Femur (tissue), 1 donor: Measurements from ENCODE around the gene NRDC.

Experiments
- DNase-seq: peaks from one replicate; pipeline ENCODE4 v3.0.0-alpha.2; 2017

Gene NRDC, protein sequence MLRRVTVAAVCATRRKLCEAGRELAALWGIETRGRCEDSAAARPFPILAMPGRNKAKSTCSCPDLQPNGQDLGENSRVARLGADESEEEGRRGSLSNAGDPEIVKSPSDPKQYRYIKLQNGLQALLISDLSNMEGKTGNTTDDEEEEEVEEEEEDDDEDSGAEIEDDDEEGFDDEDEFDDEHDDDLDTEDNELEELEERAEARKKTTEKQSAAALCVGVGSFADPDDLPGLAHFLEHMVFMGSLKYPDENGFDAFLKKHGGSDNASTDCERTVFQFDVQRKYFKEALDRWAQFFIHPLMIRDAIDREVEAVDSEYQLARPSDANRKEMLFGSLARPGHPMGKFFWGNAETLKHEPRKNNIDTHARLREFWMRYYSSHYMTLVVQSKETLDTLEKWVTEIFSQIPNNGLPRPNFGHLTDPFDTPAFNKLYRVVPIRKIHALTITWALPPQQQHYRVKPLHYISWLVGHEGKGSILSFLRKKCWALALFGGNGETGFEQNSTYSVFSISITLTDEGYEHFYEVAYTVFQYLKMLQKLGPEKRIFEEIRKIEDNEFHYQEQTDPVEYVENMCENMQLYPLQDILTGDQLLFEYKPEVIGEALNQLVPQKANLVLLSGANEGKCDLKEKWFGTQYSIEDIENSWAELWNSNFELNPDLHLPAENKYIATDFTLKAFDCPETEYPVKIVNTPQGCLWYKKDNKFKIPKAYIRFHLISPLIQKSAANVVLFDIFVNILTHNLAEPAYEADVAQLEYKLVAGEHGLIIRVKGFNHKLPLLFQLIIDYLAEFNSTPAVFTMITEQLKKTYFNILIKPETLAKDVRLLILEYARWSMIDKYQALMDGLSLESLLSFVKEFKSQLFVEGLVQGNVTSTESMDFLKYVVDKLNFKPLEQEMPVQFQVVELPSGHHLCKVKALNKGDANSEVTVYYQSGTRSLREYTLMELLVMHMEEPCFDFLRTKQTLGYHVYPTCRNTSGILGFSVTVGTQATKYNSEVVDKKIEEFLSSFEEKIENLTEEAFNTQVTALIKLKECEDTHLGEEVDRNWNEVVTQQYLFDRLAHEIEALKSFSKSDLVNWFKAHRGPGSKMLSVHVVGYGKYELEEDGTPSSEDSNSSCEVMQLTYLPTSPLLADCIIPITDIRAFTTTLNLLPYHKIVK

DNA sequence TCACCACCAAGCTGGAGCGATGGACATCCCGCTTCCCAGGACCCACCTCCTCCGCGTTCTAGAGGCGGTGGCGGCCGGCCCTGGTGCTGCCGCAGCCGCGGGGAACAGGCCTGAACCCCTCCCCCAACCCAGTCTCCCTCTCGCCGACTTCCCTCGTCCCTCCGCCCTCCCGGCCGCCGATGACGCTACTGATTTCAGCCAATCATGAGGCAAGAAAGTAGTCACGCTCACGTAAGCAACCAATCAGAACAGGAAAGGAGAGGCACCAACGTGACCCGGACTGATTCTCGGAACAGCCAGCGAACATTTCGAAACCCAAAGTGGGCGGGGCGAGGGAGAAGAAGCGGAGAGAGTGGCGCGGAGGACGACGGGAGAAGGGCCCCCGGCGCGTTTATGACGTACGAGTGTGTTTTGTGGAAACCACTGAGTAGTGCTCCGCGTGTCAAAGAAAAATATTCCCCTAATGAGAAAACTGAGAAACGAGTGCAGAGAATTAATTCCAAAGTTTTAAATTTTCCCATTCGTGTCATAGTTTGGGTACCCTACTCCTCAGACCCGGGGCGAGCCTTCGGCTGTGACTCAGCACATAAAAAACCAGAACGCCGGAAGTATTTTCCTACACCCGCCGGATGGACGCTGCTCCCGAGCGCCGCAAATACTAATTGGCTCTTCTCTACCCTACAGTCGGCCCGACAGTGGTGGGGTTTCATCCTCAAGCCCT, at the start of gene NRDC:
TSS of gene NRDC (minus strand) at position 112 of the 721 bp plus-strand sequence. CDS start 112 bp downstream, outside the sequence.
- DNase-seq: peak; percentile 100

DNA sequence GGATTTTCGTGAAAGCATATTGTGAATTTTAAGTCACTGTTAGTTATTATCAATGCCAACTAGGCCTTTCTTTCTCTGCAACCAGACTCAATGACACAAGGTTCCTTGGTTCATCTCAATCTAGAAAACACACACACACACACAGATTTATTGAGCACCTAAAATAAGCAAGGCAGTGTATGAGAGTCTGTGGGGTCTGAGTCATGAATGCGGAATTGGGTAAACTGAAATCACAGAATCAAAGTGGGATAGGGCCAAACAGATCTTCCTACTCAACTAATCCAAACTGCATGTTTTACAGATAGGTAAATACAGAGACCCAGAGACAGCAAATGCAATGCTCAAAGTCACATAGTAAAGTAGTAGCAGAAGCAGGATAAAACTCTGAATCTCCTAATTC, 48.5 kb upstream of the NRDC start:
- DNase-seq: no peak

DNA sequence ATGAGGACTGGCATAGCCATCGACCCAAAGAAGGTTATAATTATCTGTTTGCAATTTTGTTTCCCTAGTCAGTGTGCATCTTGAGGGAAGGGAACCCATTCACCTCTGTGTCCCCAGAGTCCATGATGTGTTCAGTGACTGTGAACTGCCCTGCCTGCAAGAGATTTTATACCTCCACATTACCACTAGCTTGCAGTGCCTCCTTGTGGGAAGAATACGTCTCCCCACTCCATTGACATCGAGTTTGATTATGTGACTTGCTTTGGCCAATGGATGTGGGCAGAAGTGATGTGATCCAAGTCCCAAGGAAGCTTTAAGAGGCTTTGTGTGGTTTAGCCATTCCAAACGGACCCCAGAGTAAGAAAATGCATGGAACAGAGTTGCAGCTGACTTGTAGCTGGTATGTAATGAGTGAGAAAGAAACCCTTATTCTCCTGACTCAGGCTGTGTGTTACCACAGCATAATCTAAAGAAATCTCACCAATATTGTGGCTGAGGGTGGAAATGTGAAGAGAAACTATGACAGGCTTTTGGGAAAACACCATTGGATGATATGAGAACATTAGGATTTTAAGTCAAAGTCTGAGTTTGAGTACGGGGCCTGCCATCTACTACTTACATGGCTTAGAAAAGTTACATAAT, 47.8 kb upstream of the NRDC start:
- no peak for DNase-seq

DNA sequence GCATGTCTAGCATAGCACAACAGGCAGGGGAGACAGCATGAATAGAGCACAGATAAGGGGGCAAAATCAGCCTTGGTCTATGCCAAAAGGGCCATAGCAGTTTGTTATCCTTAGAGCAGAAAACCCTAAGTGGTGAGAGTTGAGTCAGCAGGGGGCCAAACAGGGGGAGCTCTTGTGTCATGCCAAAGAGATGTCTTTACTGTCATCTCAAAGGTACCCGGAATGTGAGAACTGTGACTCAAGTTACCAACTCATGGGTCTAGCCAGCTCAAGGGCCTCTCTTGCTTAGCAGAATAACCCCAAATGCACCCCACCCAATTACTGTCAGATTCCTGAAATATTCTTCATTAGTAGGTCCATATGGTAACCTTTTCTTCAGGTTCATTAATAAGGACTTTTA, 45.9 kb upstream of the NRDC start:
- no peak for DNase-seq

DNA sequence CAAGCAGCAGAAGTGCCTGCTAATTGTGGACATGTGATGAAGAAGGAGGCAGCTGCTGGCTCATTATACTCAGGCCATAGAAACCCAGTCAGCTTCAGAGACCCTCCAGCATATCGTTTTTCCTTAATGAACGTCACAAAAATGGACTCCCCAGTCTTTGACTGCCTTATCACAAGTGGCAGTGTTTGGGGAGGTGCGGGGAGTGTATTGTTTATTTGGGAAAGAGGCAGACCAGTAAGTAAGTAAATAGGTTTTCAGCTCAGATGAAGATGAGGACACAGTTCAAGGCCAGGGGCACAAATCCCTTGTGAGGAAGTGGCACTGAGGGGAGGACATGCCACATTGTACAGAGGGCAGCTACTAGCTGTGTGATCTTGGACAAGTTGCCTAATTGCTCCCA, 43.5 kb upstream of the NRDC start:
- no peak for DNase-seq

DNA sequence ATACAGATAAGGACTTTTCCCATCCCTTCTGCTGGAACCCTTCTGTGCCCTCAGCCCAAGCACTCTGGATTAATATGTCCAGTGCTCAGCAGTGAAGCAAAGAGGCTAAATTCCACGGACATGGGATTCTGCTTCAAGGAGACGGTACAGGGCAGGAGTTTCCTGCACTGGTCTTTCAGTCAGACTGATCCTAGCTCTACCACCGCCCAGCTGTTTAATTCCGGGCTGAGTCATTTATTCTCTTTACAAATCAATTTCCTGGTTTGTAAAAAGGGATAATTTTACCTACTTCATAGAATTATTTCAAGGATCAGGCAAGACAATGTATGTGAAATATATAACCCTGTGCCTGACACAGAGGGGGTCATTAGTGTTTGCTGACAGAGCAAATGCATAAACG, 41.6 kb upstream of the NRDC start:
- no peak for DNase-seq

DNA sequence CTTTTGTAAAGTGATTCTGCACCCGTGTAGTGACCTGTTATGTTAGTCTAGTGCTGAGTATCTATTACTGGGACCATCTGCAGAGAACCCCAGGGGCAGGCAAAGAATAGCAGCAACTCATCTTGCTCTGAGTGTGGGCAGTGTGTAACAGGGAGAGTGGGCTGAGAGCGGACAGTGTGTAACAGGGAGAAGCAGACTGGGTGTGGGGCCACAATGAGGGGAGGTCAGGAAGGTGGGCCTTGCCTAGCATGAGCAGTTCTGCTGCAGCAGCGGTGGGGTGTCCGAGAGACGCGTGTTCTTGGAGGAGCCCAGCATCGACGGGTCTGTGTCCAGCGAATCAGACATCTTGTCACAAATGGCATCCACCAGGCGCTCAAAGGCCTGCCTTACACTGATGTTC, 41.2 kb upstream of the NRDC start:
- no peak for DNase-seq

DNA sequence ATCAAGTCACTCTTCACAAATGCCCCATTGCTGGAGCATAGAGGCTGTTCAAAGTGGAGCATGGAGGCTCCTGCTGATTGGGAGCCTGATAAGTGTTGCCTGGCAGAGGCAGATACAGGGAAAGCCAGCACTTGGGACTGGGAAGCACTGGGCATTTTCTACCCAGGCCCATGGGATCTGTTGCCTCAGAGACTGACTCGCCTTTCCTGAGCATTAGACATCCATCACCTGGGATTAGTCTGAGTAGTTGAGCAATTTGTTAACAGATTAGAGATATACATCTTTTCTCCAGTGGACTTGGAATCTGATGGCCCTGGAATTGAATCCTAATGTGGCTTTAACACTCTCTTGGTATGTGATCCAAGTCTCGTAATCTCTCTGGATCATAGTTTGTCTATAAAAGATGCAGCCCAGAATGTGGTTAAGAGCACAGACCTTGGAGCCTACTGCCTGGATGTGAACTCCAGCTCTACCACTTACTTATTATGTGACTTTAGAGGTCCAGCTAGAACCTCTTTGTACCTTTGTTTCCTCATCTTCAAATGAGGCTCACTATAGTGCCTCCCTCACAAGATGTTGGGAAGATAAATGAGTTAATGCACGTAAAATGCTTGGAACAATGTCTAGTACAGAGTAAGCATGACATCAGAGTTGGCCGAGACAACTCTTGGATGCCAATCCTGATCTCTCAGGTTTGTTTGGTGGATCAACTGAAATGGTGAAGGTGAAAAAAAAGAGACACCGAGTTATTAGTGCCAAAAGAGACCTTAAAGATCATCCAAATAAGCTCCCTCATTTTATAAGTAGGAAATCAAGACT, 38.3 kb upstream of the NRDC start:
- no peak for DNase-seq

DNA sequence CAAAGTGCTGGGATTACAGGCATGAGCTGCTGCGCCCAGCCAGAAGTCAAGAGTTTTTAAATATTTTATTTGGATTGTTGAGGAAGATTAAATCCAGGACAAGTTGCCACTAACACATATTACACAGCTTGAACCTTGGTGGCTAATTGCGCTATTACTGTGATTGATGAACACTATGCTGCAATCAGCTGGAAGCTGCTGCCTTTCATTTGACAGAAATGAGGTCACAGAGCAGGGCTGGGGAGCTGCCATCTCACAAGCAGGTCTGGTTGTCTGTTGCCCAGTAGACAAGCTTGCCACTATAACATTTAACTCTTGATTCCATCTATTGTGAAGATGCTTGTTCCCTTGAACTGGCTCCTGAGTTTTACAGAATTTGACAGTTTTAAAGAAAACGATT, 37.4 kb upstream of the NRDC start:
- DNase-seq: no peak

DNA sequence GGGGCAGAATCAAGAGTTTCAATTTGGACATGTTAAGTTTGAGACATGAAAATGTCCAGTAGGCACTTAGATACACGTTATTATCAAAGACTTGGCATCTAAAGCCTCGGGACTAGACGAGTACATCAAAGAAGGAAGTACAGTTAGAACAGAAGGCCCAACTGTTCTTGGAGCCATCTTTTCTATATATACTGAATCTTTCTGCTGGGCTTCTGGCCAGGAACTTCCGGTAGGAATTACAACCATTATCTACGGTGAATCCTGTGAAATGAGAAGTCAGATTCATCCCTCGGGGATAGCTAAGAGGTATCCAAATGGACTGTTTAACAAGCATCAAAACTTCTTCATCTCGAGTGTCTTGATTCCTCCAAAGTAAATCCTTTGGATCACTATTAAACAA, 34.4 kb upstream of the NRDC start:
- DNase-seq: no peak

DNA sequence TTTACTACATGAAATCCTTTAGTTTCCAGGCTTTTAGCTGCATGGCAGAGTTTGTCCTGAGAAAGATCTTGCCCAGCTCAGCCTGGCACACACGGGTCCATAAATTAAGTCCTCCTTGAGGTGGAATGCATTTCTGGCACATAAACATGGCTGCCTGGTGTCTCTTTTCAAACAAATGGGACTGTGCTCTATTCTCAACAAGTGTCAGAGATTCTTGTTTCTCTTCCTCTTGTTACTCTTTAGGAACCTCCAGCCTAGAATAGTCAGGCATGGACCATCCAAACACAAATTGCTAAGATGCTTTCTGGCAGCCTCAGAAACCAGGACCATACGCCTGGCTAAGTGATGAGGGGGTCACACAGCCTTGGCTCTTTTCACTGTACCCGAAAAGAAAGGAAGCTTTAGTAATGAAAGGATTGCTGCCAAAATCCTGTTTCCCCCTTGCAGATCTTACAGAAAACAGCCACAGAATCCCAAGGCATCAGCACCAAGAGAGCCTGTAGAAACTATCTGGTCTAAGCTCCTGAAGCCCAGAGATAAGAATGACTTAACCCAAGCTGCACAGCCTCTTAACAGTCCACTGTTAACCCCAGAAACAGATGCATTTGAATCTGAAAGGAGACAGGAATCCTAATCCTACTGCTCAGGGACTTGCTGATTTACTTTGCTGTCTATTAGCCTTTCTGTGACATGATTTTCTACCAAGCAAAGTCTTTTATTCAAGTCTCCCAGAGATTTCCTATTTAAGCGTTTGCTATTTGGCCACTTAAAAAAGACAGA, 31.9 kb upstream of the NRDC start:
- DNase-seq: no peak

DNA sequence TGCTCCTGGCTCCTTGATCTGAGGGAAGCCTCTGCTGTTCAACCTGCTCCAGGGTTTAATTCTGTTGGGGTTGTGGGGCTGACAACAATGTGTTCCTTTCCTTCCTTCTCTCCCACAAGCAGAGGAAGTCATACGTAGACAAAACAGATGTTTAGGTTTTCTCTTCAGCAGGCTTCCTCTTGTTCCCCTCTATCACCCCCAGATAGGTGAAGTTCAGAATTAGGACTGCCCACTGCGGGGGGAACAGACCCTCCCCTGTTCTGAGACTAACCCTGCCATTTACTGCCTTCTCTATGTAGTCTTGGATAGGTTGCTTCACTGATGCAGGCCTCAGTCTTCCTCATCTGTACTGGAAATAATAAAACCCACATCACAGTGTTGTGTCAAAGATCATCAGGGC, 30.0 kb upstream of the NRDC start:
- DNase-seq: no peak

DNA sequence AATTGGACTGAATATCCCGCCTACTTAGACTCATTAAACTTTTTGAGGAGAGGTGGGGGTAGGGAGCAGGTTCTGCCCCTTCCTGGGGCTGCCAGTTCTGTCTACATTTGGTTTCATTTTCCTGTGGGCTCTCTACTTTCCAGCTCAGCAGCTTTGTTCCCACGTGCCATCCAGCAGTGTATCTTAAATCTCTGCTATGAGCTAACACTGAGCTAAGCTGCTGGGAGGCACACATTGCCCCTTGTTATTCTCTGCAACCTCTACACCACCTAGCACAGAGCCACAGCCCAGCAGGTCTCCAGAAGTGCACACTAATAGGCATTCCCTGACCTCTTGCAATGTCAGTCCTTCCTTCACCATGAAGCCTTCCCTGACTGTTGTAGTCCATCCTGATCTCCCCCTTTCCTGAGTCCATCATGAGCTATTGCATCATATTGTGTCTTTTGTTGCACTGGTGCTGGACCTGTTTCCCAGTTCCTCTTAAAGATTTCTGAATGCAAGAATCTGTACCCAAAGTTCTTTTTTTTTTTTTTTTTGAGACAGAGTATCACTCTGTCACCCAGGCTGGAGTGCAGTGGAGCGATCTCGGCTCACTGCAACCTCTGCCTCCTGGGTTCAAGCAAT, 28.7 kb upstream of the NRDC start:
- no peak for DNase-seq

DNA sequence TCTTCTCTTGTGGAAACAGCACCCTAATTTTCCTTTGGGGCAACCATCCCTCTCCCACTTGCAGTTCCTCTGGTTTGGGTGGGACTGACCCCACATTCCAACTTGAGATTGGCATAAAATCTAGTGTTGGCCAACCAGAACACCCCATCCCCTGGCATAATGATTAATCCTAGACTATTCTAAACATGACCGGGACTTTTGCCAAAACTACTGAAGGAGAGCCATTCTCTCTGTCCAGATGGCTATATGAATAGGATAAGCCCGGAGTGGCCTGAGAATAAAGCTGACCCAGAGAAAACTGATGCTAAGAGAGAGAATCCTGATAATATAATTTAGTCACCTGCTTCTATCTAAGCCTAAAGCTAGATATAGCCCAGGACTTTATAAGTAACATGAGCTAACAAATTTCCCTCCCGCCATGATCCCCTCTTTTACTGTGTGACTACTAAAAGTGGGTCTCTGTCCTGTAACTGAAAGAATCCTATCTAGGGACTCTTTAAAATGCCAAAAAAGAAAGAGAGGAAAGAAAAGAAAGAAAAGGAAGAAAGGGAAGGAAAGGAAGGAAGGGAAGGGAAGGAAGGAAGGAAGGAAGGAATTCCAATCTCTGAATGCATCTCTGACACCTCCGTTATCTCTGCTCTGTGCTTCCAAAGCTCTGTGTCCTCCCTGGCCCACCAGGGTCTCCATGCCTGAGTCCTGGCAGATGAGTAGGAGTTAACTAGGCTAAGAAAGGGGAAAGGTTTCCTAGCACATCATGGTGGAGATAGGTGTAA, 28.0 kb upstream of the NRDC start:
- no peak for DNase-seq

DNA sequence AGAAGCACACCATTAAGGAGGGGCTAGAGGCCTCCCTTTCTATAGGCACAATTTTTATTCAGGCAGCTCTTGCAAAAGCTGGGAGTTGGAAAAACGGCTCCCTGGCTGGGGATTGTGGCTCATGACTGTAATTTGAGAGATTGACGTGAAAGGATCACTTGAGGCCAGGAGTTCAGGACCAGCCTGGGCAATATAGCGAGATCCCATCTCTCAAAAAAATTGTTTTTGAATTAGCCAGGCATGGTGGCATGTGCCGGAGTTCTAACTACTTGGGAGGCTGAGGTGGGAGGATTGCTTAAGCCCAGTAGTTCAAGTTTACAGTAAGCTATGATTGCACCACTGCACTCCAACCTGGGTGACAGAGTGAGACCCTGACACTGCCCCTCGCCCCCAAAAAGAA, 23.9 kb upstream of the NRDC start:
- DNase-seq: no peak

DNA sequence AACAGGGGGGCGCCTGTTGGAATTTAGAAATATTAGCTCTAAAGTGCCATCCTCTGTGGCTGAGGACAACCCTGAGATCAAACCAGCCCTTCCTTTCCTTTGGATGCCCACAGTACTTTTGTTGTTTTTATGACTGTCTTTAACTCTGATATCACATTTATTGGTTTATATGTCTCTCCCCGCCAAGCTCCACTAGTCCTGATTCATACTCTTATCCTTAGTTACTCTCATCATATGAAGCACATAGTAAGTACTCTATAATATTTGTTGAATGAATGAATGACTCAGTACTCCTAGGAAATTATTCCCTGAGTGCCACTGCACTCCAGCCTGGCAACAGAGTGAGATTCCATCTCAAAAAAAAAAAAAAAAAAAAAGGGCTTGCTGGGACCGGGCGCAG, 22.6 kb upstream of the NRDC start:
- DNase-seq: no peak

DNA sequence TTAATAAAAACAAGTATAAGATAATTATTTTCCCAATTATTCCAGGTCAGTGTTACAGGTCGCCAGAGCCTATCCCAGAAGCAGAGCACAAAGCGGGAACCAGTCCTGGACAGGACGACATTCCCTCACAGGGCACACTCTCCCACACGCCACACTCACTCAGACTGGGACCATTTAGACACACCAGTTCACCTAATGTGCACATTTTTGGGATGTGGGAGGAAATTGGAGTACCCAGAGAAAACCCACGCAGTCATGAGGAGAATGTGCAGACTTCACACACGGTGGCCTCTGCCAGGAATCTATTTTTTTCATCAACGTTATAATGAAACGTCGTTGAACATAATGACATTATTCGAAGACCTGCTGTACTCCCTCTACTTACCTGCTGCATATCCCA, 20.5 kb upstream of the NRDC start:
- no peak for DNase-seq

DNA sequence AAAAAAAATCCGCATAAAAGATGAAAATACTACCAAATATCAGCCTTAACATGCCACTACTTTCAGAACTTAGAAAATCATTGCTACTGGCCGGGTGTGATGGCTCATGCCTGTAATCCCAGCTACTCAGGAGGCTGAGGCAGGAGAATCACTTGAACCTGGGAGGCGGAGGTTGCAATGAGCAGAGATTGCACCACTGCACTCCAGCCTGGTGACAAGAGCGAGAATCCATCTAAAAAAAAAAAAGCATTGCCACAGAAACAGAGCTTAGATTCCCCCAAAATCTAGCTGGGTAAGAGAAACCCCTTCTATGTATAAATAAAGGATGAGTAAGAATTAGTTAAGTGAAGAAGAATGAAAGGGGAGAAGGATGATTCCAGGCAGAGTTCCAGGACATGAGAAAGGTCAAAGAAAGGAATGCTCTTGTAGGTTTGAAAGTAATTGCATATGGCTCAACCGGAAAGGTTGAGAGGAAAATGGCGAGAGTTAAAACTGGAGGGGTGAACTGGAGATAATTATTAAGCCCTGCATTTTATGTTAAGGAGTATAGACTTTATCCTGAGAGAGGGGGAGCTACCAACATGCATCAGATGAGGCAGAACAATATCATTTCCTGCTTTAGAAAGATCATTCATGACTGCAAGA, 19.7 kb upstream of the NRDC start:
- no peak for DNase-seq

DNA sequence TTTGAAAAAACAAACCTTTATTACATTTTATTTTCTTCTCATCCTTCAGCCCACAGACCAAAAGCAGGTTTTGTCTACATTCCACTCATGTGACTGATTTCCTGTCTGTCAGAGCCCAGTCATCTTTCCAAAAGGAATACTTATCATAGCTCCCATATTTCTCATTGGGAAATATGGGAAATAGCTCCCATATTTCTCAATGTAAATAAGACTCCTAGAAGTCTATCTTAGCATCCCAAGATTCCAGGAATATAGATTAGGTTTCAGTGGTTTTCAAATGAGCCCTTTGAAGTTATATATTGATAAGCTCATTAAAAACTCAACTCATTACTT, 19.1 kb upstream of the NRDC start:
- no peak for DNase-seq
